G401 (cell line): Measurements from ENCODE around the gene ACOX3. TPM values are rescaled to one million over a fixed set of nuclear protein-coding genes. Genes with fewer than 3 reads are reported as not detected.

Experiments
- DNase-seq: peaks from one replicate; pipeline ENCODE4 v3.0.0-alpha.2; 2015; ENCODE audit warnings: low spot score
- in situ Hi-C: cut with HindIII; loops from 2 replicates; pipeline ENCODE4 v1.10.0; 2016; ENCODE audit warnings: low sequenced_read_pairs, mixed read lengths
- total RNA-seq: library from RNA; depleted of rRNA; stranded (reverse); fragments of >200 nt; shearing (Covaris generic); gene quantifications from 2 replicates; pipeline ENCODE4 v1.2.3, GENCODE V29; 2014

ACOX3 gene
- total RNA-seq, 1 experiment from 2014 or later: 46.7 TPM

DNA sequence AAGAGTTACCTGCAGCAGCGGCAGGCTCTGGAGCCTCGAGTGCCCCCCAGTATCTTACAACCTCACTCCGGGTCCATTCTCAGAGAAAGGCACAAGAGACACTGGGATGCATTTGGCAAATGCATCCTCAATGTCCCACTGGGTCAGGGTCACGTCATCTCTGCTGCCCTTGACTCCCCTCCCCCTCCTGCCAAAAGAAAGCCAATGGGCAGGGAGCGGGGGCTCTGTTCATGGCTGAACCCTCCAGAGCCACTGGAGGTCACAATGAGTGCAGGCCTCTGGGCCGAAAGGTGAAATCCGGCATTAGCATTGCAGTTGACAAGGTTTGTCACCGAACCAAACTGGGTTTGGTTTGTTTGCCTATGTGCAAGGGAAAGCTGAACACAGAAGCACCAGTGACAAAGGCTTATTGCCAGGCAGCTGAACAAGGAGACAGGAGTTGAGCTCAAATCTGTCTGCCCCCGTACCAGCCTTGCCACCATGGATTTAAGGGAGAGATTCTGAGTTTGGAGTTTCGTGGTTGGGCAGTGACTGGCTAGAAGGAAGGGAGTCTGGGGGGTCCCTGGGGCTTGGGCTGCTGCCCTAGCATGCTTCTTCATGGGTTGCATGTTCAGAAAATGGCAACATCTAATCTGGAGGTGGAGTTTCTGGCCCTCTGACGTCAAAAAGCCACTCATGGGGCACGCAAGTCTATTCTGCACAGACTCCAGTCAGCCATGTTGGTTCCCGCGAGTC lies 106.6 kb downstream of the ACOX3 start:
- in situ Hi-C loops: no loop called here
- DNase-seq: no peak

DNA sequence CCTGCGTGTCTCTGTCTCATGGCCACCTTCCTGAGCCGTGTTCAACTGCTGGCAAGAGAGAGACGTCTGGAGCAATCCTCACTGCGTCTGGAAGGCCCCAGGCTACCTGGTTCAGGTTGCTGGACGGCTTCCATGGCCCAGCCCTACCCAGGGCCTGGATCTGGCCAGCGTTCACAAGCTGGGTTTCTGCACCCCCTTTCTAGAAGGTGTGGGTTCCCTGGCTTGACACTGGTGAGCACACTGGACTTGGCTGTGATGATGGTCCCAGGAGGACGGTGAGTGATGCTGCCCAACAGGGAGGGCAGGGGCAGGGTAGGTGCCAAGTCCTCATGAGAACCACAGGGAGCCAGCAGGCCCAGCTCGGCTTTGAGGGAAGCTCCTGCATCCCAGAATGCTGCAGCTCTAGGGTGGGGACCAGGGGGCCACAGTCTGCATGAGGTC lies 107.6 kb downstream of the ACOX3 start:
- in situ Hi-C loops: no loop called here
- no peak for DNase-seq

DNA sequence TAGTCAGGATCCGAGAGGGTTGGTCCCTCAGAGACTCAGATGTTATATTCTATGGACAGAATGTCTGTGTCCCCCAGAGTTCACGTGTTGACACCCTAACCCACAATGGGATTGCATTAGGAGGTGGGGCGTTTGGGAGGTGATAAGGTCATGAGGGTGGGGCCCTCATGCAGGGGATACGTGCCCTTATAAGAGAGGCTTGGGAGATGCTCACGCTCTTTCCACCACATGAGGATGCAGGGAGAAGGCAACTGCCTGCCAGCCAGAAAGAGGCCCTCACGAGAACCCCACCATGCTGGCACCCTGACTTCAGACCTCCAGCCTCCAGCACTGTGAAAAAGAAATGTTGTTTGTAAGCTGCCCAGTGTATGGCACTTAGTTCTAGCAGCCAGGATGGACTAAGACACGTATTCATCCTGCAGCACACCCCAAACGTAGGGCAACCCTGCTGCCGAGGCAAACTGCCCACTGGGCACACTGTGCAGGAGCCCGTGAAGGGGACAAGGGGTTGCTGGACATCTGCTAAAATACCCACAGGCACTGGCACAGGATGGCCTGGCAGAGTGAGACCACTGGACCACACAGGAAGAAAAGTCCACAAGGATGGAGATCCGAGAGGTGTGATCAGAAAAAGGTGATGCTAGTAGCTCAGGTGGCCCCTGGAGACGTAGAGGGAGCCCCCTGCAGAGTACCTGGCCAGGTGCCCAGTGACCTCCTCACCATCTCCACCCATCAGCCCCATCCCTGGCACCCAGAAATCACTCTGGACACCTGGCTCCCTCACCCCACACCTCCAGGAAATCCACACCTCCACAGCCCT lies 108.3 kb downstream of the ACOX3 start:
- DNase-seq: no peak
- in situ Hi-C loops: no loop called here

DNA sequence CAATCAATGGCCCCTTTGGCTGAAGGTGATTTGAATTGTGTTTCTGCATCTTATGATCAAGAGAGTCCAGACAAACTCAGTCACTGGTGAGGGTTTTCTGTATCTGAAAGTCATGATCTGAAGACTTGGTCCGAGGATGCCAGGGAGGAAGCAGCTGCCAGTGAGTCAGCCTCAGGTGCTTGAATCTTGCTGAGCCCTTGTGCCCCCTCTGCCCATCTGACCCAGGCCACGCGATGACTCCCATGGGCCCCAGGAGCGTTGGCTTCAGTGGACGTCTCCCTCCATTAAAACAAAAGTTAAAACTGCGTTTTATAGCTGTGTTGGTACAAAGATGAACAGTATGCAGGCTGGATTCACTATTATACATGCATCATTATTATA lies 109.0 kb downstream of the ACOX3 start:
- in situ Hi-C loops: no loop called here
- DNase-seq: no peak

DNA sequence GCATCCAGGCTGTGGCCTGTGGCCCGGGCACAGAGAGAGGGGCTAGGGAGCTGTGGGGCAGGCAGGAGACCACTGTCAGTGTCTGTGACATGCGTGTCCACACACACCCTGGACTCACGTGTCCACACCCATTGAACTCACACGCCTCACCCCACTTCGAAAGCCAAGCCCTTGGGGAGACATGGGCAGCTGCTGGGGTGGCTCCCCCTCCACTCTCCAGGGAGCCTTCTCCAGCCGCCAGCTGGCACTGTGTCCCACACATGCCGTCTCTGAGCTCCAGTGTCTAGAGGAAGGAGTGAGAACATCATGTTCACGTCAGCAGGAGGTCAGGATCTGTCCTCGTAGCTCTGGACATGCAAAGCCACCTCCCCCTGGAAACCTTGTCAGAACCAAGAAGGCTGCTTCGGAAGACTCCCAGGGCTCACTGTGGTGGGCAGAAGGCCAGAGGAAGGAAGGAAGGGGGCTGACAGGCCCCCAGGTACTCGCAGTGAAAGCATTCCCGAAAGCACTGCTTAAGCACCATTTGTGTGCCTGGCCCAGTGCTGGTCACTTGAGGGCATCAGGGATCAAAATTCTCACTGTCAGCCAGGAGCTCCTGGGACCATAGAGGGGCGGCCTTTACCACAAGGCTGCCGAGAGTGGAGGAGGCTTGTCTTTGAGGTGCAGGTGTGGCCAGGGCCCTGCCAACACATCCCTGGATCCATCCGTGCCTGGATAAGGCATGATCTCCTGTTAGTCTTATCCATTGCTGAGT lies 109.5 kb downstream of the ACOX3 start:
- no peak for DNase-seq
- in situ Hi-C loops: no loop called here

DNA sequence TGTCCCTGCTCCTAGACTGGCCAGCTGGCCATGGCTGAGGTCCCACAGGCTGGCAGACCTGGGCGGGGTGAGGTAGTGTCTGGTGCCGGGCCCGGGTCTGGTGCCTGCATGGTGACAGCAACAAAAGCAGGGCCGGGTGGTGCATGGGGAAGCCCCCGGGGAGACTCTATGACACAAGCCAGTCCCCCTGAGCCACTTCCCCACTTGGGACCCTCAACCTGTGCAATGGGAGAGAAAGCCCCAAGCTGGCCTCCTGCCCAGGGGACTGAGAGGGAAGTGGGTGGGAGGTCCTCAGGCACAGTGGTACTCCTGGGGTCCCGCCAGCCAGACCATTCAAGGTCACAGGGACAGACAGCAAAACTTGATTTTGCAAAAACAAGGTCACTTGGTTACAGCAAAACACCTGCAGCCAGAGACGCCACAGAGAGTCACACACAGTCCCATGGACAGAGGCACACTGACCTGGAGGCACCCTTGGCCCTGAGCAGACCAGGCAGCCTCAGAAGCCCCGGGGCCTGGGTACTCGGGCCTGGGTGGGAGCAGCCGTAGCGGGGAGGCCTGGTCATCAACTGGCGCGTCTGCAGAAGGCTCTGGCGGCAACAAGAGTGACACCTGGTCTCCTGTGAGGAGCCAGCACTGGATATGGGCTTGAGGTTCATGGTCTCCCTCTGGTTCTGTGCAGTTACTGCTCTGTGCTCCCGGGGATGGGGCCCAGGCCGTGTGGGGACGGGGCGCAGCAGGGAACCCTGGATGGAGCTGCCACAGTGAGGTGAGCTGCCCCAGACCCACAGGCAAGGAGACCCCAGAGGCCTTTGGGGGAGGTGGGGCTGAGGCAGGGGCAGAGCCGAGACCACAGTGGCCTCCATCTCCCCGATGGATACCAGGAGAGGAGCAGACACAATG lies 110.4 kb downstream of the ACOX3 start:
- in situ Hi-C loops: no loop called here
- no peak for DNase-seq

DNA sequence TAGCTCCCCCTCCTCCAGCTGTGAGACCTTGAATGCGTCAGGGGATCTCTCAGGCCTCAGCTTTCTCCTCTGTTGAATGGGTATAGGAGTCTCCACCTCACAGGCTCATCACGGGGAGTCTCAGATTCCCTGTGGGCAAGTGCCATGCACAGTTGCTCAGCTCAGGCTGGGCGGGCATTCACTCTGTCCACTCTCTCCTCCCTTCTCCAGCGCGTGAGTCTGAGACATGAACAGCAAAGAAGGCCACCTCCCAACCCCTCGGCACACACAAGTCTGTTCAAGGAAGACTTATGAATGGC lies 111.0 kb downstream of the ACOX3 start:
- no peak for DNase-seq
- in situ Hi-C loops: no loop called here

DNA sequence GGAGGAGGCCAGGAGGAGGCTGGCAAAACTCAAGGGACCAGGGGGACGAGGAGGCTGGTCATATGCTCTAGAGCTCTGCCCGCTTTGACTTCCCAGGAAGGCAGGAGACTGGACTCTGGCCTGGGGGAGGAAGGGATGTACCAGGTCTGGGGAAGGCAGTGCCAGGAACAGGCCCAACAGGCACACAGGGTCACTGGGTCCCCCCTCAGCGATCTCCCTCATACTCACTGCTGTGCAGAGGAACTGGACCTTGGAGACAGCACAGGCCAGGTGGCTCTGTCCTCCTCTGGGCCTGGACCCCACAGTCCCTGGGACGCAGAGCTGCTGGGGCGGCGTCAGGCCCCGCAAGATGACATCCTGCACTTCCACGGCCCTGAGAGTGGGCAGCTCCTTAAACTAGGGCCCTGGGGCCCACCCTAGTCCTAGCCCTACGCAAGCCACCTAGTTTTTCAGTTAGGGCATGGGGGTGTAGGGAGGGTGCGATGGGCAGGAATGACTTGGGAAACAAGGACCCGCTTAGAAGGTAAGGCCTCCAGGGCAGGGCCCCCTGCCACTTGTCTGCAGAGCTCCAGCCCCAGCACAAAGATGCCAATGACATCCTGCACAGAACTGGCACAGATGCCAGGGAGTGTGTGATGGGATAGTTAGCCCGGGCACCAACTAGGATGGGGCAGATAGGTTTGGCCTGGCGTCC lies 111.5 kb downstream of the ACOX3 start:
- no peak for DNase-seq
- in situ Hi-C loops: no loop called here

DNA sequence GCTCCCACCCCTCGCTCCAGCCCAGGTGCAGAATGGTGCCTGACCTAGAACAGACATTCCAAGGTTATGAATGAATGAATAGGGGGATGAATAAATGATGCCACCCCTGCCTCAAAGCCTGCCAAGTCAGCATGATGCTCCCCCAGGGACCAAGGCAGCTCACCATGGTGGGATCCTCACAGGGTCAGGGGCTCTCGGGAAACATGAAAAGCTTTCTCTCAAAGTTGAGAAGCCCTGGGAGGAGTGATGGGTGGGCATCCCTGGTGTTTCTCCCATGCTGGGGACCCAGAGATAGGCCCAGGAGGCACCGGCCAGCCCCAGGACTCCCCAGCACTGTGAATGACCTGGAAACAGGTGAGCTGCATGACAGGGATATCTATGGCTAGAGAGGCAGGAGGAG lies 112.1 kb downstream of the ACOX3 start:
- no peak for DNase-seq
- in situ Hi-C loops: no loop called here

DNA sequence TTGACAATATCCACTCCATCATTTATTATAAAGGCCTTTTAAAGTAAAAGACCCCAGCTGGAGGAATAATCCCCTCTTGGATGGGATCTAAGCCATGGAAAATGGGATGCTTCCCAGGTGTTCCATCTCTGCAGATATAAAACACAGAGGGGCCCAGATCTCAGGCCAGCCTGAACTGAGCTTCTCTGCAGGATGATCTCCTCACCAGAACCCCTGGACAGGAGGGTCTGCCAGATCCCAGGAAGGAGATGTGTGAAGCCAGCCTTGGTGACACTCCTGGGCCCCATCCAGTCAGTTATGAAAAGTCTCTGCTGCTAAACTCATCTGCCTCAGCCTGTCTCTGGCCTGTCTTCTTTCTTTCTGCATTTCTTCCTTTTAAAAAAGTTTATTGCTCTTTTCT lies 114.3 kb downstream of the ACOX3 start:
- DNase-seq: no peak
- in situ Hi-C loops: no loop called here

DNA sequence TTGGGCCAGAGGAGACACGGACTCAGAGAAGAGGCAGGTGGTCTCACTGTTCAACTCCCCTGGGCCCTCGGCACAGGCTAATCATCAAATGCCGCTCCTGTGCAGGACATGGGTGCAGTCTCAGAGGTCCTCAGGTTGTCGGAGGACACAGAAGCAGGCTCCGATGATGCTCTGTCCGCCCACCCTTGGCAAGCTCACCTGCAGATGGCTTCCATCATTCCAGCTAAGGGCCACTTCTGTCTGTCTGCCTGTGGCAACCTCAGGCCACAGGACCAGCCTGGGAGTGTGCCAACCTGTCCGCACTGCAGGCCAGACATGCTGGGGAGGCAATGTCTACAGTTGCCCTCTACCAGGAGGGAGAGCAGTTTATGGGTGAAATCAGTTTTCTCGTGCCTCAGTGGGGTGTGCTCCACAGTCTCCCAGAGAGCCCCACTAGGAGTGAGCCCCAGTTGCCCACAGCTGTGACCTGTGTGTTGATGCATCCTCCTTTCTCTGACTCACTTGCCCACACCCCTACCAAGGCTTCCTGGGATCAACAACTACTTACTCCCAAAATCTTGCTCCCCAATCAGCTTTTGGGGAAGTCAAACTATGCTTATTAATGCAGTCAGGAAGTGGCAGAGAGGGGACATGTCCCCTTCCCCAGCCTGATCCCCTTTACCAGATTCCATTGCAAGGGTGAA lies 115.1 kb downstream of the ACOX3 start:
- in situ Hi-C loops: no loop called here
- no peak for DNase-seq

DNA sequence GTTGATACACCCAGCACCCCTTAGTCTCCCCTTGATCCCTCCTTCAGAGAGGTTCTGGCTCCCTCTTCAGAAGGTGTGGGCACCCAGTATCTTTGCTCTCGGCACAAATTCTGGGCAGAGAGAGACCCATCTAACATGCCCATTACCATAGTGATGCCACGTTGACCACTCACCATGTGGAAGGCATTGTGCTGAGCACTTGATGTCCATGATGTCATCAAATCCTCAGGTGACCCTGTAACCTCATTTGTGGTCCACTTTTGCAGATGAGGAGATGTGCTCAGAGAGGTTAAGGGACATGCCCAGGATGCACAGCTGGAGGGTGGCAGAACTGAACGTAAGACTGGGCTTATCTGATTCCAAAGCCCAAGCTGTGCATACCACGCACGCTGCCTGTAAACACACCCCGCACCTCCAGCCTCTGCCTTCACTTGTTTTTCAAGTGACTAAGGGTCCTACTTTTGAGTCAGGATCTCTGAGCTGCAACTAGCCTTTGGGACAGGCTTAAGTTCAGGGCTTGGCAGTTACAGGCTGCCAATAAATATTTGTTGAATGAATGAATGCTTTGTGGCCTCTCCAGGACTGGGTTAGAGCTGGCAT lies 115.8 kb downstream of the ACOX3 start:
- DNase-seq: no peak
- in situ Hi-C loops: no loop called here

DNA sequence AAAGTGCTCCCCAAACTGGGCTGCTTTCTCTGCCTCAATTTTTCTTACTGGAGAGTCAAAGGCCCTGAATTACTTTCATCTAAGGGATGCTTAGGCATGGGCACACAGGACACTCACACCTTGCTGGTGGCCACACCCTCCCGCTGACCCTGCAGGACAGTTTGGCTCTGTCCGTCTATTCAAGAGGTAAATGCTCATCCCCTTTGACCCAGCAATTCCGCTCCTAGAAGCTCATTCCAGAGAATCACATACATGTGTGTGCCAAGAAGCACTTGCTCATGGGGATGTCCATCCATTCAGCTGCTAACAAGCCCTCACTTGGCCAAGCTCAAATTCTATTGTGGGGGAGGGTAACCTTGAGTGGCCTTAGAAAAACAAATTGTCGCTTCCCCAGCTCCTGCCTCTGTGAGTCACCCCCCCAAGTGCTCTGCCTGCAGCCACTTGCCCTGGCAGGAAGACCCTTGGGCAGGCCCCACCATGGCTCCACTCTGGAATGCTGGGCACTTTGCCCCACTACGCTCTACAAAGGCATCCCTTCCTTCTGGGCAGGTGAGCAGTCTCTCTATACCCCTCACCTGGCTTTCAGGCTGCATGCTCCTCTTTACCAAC lies 116.5 kb downstream of the ACOX3 start:
- DNase-seq: no peak
- in situ Hi-C loops: no loop called here

DNA sequence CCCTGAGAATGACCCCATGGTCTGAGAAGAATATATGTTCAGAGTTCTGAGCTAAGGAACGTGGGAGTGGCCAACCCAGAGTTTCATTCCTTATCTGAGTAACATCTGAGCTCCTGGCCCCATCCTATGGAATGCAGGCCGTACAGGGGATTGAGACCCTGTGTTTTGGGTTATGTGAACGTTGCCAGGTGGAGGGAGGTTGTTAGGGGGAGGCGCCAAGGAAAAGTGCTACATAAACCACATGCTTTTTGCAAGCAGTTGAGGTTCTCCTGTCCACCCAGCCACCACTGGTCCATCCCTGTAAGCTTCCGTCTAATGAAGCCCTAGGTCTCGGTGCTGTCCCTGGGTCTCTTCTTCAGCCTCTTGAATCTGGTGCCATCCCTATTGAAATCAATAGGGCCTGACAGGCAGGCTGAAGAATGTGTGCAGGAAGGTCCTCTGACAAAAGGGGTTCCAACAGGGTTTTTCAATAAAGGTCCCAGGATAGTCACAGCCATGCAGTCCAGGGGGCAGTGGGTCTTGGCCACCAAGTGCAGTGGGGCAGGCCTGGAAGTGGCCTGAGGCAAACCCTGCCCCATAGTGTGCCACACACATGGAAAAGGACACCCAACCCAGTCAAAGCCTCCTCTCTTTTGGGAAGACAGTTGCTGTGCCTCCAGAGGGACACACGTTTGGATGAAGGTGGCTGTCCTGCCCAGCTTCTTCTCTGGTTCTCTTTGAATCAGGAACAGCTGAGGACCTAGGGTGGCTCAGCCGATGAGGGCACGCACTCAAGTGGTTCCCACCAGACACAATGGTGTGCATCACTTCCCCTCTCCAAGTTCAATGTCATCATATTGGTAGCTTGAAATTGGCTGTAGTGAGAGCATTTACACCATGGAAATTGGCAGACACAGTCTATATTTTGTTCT lies 117.5 kb downstream of the ACOX3 start:
- in situ Hi-C loops: no loop called here
- DNase-seq: no peak

DNA sequence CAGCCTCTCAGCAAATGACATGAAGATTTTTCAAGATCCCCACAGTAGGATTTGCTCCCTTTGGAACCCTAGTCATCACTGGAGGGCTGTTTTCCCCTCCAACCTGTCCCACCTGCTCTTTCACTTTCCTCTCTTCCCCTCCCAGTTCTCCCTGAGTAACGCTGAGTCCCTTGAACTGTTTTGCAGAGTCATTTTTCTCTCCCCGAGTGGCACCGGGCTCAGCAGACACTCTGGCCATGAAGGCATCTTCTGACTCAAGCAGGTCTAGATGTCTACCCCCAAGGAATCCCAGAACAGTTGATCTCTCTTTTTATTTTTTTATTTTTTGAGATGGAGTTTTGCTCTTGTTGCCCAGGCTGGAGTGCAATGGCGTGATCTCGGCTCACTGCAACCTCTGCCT lies 118.8 kb downstream of the ACOX3 start:
- in situ Hi-C loops: no loop called here
- no peak for DNase-seq

DNA sequence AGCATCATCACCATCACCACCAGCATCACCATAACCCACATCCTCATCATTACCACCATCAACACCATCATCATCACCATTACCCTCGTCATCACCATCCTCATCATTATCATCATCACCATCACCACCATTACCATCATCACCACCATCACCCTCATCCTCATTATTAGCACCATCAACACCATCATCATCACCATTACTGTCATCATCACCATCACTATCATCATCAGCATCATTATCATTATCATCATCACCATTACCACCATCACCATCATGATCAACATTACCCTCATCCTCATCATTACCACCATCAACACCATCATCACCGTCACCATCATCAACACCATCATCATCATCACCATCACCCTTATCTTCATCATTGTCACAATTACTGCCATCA lies 119.3 kb downstream of the ACOX3 start:
- in situ Hi-C loops: no loop called here
- no peak for DNase-seq

DNA sequence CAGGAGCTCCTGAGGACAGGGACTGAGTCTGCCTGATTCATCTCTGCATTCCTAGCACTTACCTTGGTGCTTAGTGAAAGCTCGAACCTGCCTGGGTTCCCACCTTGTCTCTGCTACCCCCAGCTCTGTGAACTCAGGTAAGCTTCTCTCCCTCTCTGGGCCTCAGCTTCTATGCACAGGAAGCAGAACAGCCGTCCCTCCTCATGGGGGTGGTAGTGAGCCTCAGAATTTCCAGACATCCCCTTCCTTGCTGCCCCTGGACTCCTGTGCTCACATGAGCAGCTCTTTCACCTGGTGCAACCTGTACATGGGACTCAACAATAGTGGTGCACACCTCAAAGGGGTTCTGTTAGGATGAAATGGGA lies 120.2 kb downstream of the ACOX3 start:
- peak; percentile 8 for DNase-seq
- in situ Hi-C loops: no loop called here
